HG02981 (cell line): Measurements from ENCODE around the gene LPP.
A peak's percentile ranks its signal among the peaks of the same experiment; 100 is the strongest.

ENCODE experiments used
- ATAC-seq: cut with Tn5 transposase; IDR thresholded peaks from one replicate; pipeline ENCODE4 v1.9.1; 2021; ENCODE audit warnings: mild to moderate bottlenecking, moderate library complexity; ENCODE audit not compliant: unreplicated experiment

Gene LPP

GRCh38 chr3:188759336-188760005 lies 605.5 kb downstream of the LPP start:
- no peak for ATAC-seq

- no peak for ATAC-seq
These were observed 606.5 kb downstream of the LPP start for GRCh38 chr3:188760408-188760807.

GRCh38 chr3:188761439-188761838 lies 607.5 kb downstream of the LPP start:
- no peak for ATAC-seq

- ATAC-seq = no peak
These were observed 608.0 kb downstream of the LPP start for GRCh38 chr3:188761964-188762363.

GRCh38 chr3:188764609-188765008 lies 610.7 kb downstream of the LPP start:
- no peak for ATAC-seq

- no peak for ATAC-seq
These were observed 615.9 kb downstream of the LPP start for GRCh38 chr3:188769831-188770230.

GRCh38 chr3:188772886-188773285 lies 618.9 kb downstream of the LPP start:
- ATAC-seq = no peak

GRCh38 chr3:188775412-188775811 lies 621.5 kb downstream of the LPP start:
- no peak for ATAC-seq

GRCh38 chr3:188776447-188776846 lies 622.5 kb downstream of the LPP start:
- no peak for ATAC-seq

GRCh38 chr3:188778091-188778852 lies 624.3 kb downstream of the LPP start:
- ATAC-seq = no peak

- ATAC-seq = no peak
These were observed 625.5 kb downstream of the LPP start for GRCh38 chr3:188779281-188779980.

- no peak for ATAC-seq
These were observed 626.5 kb downstream of the LPP start for GRCh38 chr3:188780193-188781147.

- ATAC-seq = no peak
These were observed 628.7 kb downstream of the LPP start for GRCh38 chr3:188782613-188783124.

GRCh38 chr3:188786424-188786823 lies 632.5 kb downstream of the LPP start:
- ATAC-seq = no peak

- ATAC-seq = no peak
These were observed 634.7 kb downstream of the LPP start for GRCh38 chr3:188788621-188789081.

GRCh38 chr3:188789251-188789650 lies 635.3 kb downstream of the LPP start:
- ATAC-seq = no peak

GRCh38 chr3:188791311-188791710 lies 637.4 kb downstream of the LPP start:
- no peak for ATAC-seq

GRCh38 chr3:188792793-188793192 lies 638.8 kb downstream of the LPP start:
- ATAC-seq = no peak

- peak; percentile 72 for ATAC-seq
These were observed 642.2 kb downstream of the LPP start for GRCh38 chr3:188796122-188796631.

- no peak for ATAC-seq
These were observed 643.1 kb downstream of the LPP start for GRCh38 chr3:188797045-188797444.
